NCI-H748 (cell line): ENCODE data around the gene NRG3.

Experiments used
- DNase-seq: peaks from one replicate; lab custom pipeline; 2025; ENCODE audit not compliant: unreplicated experiment; lab: John Stamatoyannopoulos, UW

The NRG3 gene

DNA sequence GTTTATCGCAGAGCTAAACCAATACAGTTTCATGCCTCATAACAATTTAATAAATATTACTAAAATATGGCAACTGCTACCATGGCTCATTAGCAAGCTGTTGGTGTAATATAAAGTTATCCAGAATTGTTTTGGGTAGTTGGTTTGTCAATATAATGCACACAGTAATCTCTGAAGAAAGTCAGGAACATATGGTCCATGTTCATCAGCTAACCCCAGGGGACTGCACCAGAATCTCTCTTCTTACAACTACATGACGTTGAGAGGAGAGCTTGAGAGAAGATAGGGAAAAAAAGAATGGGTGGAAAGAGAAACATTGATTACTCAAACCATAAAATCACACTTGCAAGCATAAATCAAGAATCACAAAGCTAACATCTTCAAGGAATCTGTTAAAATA, 333.7 kb downstream of the NRG3 start:
- no peak for DNase-seq

DNA sequence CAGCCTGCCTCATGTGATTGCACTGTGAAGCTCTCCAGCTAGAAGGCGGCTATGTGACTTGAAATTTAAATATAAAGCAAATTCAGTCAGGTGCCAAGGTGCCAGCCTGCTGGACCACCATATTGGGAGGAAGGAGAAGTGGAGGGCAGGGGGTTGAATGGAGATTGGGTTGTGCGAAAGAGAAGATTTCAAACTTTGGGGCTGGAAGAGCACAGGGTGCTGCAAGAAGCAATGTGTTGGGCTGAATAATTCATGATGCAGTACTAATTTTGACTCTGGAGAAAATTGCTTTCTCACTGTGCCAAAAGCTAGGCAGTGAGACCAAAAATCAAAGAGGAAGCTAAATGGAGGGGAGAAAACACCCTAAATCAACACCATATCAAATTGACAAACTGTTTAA, 335.3 kb downstream of the NRG3 start:
- no peak for DNase-seq

DNA sequence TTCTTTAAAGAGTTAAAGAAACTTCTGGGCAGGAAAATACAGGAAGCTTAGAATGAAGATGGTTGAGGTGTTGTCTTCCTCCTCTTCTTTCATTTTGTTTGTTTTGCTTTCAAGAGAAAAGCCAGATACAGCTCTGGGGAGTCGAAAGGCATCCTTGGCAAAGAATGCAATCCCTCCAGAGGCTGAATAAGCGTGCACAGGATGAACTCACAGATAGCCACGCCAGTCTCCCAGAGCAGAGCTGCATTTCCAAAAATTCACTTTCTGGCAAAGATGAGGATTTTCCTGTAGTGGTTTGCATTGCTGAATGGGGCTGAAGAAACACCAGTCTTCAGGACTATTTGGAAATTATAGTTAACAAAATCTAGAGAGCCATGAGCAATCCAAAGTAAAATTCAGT, 336.4 kb downstream of the NRG3 start:
- no peak for DNase-seq

DNA sequence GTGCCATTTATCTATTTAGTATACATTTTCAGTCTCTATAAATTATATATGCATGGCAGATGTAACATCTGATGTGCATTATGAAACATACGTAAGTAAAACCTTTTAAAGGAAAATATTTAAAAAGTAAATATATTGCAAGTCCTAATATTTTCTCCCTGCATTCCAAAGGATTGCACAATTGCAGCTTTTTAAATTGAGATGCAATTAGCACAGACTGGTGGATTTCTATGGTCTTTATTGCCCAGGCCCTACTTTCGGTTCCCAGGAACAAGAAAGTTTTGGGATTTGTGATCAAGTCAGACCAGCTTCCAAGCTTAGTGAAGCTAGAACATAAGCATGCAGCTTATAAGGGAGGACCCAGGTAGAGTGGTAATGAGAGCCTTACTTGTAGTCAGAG, 337.8 kb downstream of the NRG3 start:
- DNase-seq = no peak

DNA sequence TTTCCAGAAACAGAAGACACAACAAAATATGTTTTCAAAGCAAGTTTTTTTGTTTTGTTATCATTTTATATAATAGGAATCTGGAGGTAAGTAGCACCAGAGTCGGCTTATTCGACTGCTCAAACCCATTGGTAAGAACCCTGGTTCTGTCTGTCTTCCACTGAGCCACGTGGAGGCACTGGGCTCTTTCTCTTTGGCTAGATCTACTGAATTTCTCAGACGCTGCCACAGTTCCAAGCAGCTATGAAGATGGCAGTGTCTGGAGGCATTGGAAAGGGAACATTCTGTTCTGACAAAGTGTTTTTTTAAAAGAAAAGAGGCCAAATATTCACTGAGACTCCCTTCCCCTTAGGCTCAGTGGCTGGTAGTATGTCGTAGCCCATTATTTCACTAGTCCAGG, 338.8 kb downstream of the NRG3 start:
- DNase-seq = no peak

DNA sequence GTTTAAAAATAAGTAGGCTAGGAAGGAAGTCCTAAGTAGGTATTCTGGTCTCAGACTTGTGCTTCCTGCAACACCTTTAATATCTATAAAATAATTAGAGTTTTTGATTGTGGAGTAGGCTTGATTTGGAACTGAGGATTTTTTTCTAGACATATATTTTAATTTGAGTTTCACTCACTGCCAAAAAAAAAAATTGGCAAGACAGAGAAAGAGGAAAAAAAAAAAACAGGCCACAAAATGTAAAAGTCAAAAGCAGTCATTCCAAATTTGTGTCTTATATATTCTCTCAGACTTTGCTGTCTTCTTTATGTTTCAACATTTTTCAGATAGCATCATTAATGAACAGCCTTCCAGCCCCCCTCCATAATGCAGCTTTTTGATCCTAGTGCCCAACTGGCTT, 346.1 kb downstream of the NRG3 start:
- DNase-seq = no peak

DNA sequence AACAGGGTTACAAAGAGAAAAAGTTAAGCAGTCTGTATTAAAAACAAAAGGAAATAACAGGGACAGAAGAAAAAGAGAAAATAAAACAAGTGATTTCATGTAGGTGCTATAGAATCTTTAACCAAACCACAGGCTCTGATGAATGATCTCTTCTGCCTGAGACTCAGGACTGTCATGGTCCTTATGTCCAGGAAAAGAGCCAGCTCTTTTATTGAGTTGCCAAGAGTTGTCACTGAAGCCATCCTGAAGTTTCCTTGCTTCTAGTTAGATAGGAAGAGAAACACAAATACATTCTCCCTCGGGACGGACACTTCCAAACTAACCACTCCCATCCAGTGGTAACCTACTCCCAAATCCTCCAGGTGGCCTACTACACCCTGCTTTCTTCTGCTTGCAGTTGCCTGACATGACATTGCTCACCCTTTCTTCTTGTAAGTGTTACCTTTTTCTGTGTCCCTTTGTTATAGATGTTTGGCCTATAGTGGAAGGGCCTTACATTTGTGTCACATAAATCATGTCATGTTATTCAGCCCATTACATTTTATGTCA, 346.7 kb downstream of the NRG3 start:
- no peak for DNase-seq

DNA sequence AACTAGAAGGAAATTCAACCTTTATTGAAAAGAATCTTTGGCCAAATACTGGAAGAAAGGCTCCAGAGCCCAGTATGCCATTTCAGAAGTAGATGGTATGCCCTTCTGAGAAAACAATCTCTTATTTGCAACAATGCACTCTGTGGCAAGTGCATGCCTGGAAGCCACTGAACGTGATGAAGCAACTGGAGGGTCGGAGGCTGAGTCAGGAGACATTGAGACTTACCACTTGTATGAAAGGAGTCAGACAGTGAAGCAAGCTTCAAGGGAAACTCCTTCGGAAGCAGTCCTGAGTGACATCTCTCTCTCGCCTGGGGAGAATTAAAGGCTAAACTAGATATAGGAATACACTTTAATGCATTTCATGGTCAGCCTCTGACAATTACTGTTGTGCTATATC, 353.7 kb downstream of the NRG3 start:
- no peak for DNase-seq

DNA sequence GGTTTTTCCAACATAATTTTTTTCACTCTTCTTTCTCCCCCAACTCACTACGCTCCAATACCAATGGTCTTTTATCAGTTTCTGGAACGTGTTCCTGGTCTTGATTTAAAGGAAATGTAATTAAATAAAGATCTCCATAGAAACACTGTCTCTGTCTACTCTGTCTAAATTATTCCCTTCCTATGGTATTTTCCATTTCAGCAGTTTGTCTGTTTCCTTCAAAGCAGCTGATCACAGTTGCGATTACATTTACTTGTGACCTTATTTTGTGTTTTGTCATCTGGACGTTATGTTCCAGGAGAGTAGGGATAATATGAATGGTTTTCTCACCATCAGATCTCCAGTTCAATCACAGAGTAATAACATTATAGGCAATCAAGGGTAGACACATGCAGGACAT, 359.2 kb downstream of the NRG3 start:
- no peak for DNase-seq

DNA sequence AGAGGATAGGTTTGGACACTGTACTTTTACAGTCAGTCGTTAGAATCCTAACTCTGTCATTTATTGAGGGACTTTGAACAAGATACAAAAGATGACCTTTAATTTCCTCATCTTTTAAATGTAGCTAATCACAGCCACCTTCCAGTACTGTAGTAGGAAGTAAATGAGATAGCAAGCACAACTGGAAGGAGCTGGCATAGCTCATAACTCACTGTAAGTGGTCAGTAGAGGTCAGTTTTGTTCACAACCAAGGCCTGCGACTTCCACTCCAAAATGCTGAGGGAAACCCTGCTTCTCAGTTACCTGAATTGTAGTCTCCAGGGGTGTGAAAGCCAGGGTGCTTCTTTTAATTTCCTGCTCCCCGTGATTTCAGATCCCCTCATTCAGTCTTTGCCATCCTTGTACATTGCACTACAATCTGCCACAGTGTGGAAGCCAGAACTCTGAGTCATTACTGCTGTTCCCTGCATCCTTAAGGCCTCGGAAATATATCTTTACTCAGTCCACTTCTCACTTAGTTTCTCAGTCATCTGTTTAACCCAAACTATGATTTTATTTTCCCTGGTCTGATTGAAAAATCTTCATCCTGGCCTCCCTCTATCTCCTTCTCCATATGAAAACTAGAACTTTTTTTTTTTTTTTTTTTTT, 361.2 kb downstream of the NRG3 start:
- DNase-seq = no peak

DNA sequence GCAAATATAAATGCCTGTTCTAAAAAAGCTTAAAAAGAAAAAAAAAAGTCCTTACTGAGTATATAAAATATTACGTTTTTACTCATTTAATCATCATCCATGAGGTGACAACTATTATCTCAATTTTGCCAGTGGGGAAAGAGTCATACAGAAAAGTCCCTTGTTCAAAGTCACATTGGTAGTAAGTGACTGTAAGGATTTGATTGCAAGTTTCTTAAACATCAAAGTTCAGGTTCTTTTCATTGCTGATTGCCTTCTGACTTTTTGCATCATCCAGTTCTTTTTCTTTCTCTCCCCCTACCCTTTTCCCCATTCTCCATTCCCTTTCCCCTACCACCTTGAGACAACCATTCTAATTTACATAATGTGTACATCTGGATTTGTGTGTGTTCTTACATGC, 363.3 kb downstream of the NRG3 start:
- no peak for DNase-seq

DNA sequence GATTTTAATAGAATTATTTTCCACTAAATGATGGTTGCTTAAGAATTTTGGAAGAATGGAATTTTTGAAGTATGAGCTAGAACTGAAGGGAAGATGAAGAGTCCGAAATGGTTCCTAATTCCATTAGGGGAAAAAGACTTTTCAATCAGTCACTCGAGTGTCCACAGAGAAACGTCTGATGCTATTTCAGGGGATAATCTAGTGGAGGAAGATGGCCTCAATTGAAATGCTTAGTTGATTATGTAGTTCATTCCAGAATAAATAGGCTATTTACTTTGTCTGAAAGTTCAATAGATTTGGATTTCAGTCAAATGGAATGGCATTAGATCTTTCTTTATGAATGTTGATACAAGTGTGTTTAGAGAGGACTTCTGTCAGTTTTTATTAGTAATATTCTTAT, 365.4 kb downstream of the NRG3 start:
- no peak for DNase-seq

DNA sequence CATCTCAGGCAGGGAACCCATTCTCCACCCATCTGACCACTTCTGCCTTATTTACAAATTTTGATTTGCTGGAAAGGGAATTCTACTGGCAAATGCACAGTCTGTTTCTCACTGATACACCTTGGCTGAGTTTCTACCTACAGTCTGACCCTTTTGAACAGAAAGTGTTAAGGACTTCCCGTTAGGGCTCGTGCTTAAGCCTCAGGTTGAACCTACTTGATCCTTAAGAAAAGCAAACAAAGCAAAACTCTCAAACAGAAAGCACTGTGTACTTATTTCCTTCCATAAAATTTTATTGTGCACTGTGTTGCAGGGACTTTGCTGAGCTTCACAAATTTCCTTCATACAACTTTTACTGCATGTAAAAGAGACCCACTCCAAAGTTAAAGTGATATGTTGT, 367.8 kb downstream of the NRG3 start:
- no peak for DNase-seq

DNA sequence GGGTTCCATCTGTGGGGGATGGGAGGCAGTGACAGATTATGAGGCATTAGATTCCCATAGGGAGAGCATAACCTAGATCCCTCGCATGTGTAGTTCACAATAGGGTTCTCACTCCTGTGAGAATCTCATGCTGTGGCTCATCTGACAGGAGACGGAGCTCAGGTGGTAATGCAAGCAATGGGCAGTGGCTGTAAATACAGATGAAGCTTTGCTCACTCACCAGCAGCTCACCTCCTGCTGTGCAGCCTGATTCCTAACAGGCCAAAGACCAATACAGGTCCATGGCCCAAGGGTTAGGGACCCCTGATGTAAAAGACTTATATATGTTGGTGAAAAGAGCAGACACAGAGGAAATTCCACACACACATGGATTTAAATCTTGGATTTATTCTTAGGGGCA, 370.2 kb downstream of the NRG3 start:
- DNase-seq = no peak

DNA sequence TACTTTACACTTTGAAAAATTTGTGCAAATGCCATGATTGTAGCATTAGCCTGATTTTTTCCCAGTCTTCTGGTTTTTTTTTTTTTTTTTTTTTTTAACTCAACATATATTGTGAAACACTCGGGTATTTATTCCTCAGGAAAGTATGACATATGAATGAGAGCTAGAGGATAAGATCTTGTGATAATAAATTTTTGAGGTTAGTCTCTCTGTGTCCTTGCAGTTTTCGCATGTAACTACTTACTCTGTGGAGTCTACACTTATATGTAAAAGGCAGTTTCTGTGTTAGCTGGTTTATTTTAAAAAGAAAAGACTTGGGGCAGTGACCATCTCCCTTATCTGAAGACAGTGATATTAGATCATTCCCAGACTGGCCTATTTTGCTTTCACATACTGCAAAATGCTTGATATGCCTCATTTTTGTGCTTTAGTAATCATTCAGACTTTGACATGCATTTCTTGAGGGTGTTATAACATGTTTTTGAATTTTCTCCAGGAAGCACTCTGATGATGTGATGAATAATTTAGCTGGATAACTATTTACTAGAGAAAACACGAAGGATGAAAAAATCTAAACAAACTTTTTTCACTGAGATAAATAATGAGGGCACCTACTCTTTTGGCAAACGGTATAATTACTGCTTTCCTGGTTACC, 371.0 kb downstream of the NRG3 start:
- no peak for DNase-seq

DNA sequence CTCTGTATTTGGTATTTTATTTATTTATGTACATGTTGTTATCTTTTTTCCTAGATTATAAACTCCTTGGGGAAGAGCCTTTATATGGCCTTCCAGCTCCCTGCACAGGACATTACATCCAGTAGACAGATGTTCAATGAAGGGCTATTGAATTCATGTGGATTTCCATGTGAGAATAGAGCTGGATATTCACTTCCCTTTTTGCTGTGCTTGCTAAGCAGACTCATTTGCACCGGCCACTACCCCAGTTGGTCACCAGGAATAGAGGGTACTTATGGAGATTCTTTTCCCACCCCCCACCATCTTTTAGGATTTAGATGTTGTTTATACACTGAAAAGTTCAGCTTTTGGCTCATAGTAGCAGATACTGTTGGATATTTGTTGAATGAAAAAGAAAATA, 374.1 kb downstream of the NRG3 start:
- no peak for DNase-seq

DNA sequence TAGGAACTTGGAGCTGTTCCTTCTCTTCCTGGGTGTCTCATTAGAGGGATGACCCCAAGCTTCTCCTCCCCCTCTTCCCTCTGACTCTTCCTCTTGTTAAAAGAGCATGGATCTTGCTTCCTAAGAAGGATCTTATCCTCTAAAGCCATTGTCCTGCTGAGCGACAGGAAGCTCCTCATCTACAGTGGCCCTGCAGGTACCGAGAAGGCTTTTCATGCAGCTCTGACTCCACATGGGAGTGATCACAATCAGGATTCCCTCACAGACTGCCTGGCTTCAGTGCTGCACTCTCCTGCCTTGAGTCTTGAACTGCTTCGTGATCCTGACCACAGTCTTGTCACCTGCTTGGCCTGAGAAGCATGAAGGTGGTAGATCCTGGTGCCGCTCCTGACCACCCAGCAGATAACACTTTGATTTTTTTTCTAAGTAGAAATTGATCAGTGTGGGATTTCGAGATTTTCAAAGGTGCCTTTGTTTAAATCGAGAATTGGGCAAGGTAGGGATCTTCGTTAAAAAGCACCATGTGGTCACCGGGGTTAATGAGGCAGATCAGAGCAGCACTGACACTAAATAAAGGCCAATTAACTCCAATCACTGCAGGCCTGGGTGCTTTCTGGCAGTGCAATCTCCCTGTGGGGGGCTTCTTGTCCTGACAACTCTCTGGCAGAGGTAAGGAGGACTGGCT, 376.4 kb downstream of the NRG3 start:
- no peak for DNase-seq

DNA sequence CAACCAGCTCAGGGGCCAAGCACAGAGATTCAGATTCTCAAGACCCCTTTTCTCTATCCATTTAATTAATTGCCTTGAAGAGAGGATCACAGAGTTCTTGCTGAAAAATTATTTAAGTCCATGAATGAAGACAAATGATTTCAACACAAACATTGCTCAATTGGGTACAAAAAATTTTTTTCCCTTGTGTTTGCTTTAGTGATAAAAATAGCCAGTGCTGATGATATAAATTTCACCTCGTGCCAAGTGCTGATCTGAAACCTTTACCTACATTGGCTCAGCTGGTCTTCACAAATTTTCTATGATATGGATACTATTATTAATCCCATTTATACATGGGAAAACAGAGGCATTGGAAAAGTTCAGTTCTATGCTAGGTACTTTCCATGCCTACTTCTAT, 377.1 kb downstream of the NRG3 start:
- no peak for DNase-seq

DNA sequence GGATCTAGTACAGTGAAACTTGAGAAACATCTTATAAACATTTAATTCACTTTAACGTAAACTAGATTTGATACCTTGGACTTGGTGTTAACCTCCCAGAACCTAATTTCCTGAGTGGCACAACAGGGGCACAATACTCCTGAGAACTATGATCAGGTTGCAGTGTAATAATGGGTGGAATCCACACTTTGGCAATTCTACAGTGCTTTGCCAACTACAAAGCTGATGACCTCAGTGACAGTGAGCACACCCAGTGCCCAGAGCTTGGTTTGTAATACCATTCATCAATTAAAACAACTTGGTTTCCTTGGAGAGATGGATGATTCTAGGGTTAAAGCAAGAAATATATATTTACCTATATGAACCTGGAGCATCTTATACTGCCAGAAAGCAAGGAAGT, 379.2 kb downstream of the NRG3 start:
- no peak for DNase-seq

DNA sequence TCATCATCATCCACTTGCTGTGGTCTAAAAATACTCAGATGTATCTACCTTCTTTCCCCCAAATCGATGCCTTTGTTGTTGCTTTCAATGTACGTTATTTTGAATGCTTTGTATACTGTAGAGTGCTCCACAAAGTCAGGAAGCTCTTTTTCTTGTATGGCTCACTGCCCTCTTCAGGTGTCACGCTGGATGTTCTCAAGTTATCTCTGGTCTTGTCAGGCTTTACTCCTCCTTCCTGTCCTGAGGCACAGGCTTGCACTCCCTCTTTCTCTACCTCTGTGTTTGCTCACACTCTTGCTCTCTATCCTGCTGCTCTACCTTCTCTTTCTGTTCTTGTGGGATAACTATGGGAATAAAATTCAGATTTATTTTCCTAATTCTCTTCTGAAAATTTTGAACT, 381.3 kb downstream of the NRG3 start:
- no peak for DNase-seq

DNA sequence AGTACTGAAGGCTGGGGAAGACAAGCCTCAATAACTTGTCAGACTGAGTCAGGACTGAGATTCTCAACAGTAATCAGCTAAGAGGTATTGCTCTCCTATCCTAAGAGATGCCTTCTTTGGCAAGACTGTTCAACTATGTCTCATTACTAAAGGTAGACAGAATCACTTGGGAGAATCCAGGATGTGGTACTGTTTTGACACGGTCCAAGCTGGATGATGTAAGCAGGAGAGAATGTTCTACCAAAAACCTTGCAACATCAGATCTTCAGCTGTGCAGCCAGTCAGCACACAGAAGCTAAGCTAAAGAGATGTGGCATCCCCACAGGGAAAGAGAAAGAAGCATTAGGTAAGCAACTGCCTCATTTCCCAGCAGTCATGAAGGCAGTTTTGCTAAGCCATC, 391.4 kb downstream of the NRG3 start:
- DNase-seq = no peak

DNA sequence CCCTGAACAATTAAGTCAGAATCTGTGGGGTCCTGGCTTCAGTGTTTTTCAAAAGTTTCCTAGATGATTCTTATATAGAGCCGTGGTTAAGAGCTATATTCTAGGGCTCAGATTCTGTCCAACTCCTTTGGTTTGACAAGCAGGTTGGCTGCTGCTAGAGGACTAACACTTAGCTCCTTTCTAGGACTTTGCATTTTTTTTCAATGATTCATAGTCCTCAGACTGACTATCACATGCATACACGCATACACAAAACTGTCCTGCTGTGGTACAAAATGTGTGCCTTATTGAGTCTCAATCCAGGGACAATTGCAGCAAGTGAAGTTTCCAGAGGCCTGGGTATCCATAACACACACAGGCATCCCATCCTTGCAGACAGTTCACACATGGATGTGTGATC, 392.0 kb downstream of the NRG3 start:
- DNase-seq = no peak
